ENCODE measurements around the gene PREB.

Gene PREB

GRCh38 chr2:27135478-27135955, 1.1 kb upstream of the PREB start:
- Histone ChIP-seq H3K27me3 (ENCODE audit: insufficient read depth, low read length) (no peaks in the 10 kb centered on the region), H3K27ac (ENCODE audit: low read depth, low read length) (no peak overlapping the region), H3K9ac (ENCODE audit: low read depth, low read length) (no peak overlapping the region), H3K4me3 (ENCODE audit: low read length) (no peak overlapping the region), H3K9me3 (ENCODE audit: insufficient read depth, low read depth, low read length) (no peaks in the 10 kb centered on the region), H3K4me1 (ENCODE audit: insufficient read depth, low read length) (peaks cover 5% of the 10 kb centered on the region; the same call in 1 of the 2 replicates), H3K36me3 (ENCODE audit: insufficient read depth, low read length) (peaks cover 26% of the 10 kb centered on the region)
- 94% methylated on average over 12 of the region's 12 CpGs for WGBS

DNA sequence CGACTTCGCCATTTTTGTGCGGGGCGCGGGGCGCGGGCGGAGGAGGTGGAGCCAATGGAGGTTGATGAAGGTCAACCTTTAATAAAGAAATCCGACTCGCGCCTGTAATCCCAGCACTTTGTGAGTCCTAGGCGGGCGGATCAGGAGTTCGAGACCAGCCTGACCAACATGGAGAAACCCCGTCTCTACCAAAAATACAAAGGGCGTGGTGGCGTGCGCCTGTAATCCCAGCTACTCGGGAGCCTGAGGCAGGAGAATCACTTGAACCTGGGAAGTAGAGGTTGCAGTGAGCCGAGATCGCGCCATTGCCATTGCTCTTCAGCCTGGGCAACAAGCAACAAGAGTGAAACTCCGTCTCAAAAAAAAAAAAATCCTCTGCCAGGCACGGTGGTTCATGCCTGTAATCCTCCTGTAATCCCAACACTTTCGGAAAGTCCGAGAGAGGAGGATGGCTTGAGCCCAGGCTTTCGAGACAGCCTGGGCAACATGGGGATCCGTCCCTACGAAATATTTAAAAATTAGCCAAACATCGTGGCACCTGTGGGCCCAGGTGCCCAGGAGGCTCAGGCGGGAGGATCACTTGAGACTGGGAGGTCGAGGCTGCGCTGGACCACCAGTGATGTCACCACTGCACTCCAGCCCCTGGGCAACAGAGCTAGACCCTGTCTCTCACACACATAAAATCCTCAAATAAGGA, 493 bp upstream of the PREB start:
- Histone ChIP-seq H3K9me3 (ENCODE audit: insufficient read depth, low read depth, low read length) (no peaks in the 10 kb centered on the region), H3K9ac (ENCODE audit: low read depth, low read length) (no peak overlapping the region), H3K4me3 (ENCODE audit: low read length) (peak overlapping the region; percentile 82), H3K27me3 (ENCODE audit: insufficient read depth, low read length) (no peaks in the 10 kb centered on the region), H3K27ac (ENCODE audit: low read depth, low read length) (no peak overlapping the region), H3K4me1 (ENCODE audit: insufficient read depth, low read length) (peaks cover 5% of the 10 kb centered on the region; the same call in 1 of the 2 replicates), H3K36me3 (ENCODE audit: insufficient read depth, low read length) (peaks cover 32% of the 10 kb centered on the region)
- WGBS = 54% methylated on average over 33 of the region's 33 CpGs

DNA sequence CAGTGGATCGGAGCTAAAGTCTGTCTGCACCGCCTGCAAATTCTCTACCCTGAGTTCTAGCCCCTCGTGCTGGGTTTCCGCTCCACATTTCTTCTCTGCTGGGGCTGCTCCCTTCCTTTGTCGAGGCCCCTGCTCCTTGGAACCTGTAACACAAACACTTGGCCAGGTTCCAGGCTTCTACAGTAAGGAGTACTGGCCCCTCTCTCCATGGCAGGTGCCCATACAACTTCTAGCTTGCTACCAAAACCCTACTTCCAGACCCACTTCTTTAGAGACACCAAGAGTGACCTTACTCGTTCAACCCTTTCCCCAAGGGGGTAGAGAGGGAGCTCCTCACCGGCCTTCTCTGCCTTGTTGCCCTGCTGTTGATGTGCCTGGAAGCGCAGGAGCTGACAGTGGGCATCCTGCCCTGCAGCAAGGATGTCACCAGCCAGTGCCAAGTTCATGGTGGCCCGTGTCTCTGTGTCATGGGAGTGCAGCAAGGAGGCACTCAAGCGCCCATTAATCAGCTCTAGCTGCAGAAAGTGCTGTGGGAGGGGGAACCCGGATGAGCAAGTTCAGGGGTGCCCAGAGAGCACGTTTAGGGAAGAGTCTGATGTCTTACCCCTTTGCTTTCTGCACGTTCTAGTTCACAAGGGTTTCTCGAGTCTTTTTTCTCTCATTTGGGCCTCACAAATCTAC, 1.1 kb downstream of the PREB start:
- 57% methylated on average over 14 of the region's 14 CpGs for WGBS
- Histone ChIP-seq H3K9me3 (ENCODE audit: insufficient read depth, low read depth, low read length) (no peaks in the 10 kb centered on the region), H3K36me3 (ENCODE audit: insufficient read depth, low read length) (peaks cover 32% of the 10 kb centered on the region), H3K27me3 (ENCODE audit: insufficient read depth, low read length) (no peaks in the 10 kb centered on the region), H3K4me3 (ENCODE audit: low read length) (peak overlapping the region; percentile 82), H3K4me1 (ENCODE audit: insufficient read depth, low read length) (peaks cover 5% of the 10 kb centered on the region; the same call in 1 of the 2 replicates), H3K9ac (ENCODE audit: low read depth, low read length) (peak overlapping the region; percentile 82; the same call in 1 of the 2 replicates), H3K27ac (ENCODE audit: low read depth, low read length) (no peak overlapping the region)

DNA sequence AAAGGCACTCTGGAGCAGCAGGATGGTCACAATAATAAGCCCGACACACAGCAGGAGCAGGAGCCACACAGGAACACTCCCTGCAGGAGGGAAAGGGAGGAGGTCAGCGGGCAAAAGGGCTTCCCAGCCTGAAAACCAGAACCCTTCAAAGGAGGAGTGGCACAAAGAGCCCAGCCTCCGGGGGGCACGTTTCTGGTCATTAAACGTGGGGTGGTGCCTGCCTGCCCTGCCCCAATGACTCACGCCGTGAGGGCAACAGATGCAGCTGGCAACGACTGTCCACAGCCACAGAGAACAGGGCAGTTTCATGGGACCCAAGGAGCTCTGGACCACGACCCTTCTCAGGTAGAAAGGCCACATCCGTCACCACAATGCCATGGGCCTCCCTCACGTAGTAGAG, 3.0 kb downstream of the PREB start:
- H3K9ac ChIP-seq (ENCODE audit: low read depth, low read length) = no peak overlapping the region
- H3K9me3 ChIP-seq (ENCODE audit: insufficient read depth, low read depth, low read length) = no peaks in the 10 kb centered on the region
- H3K4me1 ChIP-seq (ENCODE audit: insufficient read depth, low read length) = peaks cover 5% of the 10 kb centered on the region; the same call in 1 of the 2 replicates
- no peak overlapping the region for H3K27ac ChIP-seq (ENCODE audit: low read depth, low read length)
- whole genome bisulfite sequencing = 93% methylated on average over 11 of the region's 11 CpGs
- no peaks in the 10 kb centered on the region for H3K27me3 ChIP-seq (ENCODE audit: insufficient read depth, low read length)
- H3K36me3 ChIP-seq (ENCODE audit: insufficient read depth, low read length) = peaks cover 32% of the 10 kb centered on the region
- H3K4me3 ChIP-seq (ENCODE audit: low read length) = no peak overlapping the region

GRCh38 chr2:27130396-27130795, 4.0 kb downstream of the PREB start:
- Histone ChIP-seq H3K27me3 (ENCODE audit: insufficient read depth, low read length) (no peaks in the 10 kb centered on the region), H3K4me3 (ENCODE audit: low read length) (no peak overlapping the region), H3K36me3 (ENCODE audit: insufficient read depth, low read length) (peaks cover 32% of the 10 kb centered on the region), H3K9ac (ENCODE audit: low read depth, low read length) (no peak overlapping the region), H3K27ac (ENCODE audit: low read depth, low read length) (no peak overlapping the region), H3K4me1 (ENCODE audit: insufficient read depth, low read length) (peaks cover 5% of the 10 kb centered on the region; the same call in 1 of the 2 replicates), H3K9me3 (ENCODE audit: insufficient read depth, low read depth, low read length) (no peaks in the 10 kb centered on the region)
- WGBS = 94% methylated on average over 10 of the region's 10 CpGs

GRCh38 chr2:27128668-27129571, 5.5 kb downstream of the PREB start:
- H3K4me1 ChIP-seq (ENCODE audit: insufficient read depth, low read length) = peaks cover 5% of the 10 kb centered on the region; the same call in 1 of the 2 replicates
- H3K36me3 ChIP-seq (ENCODE audit: insufficient read depth, low read length) = peaks cover 32% of the 10 kb centered on the region
- 92% methylated on average over 10 of the region's 11 CpGs for WGBS
- H3K4me3 ChIP-seq (ENCODE audit: low read length) = no peak overlapping the region
- H3K9ac ChIP-seq (ENCODE audit: low read depth, low read length) = no peak overlapping the region
- no peaks in the 10 kb centered on the region for H3K9me3 ChIP-seq (ENCODE audit: insufficient read depth, low read depth, low read length)
- no peak overlapping the region for H3K27ac ChIP-seq (ENCODE audit: low read depth, low read length)
- H3K27me3 ChIP-seq (ENCODE audit: insufficient read depth, low read length) = peaks cover 7% of the 10 kb centered on the region

DNA sequence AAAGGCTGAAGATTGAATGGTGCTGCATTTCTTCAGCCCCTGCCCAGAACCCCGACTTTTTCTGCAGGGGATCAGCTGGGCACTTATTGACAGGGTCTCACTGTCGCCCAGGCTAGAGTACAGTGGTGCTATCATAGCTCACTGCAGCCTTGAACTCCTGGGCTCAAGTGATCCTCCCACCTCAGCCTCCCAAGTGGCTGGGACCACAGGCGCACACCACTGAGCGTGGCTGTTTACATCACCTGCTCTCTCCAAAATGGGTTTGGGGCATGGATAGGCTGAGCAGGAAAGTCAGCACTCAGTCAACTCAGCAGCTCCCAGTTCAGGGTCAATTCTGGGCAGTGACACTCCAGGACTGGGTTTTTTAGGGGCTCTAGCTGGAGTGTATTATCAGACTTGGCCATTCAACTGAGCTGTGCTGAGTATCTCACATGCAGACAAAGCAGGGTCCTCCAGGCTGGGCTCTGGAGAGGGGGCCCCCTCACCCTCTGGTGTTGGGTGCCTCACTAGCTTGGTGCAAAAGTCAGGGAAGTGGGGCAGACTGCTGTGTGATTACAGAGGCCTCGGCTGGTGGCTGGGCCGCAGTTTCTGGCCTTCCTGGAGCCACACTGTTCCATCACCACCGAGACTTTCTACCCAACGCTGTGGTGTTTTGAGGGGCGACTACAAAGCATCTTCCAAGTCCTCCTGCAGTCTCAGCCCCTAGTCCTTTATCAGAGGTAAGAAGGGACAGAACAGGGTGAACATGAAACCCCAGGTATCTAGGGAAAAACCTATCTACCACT, 6.4 kb downstream of the PREB start:
- Histone ChIP-seq H3K4me1 (ENCODE audit: insufficient read depth, low read length) (peaks cover 1% of the 10 kb centered on the region; the same call in 1 of the 2 replicates), H3K27me3 (ENCODE audit: insufficient read depth, low read length) (peaks cover 16% of the 10 kb centered on the region)

GRCh38 chr2:27126252-27126710, 8.2 kb downstream of the PREB start:
- Histone ChIP-seq H3K4me3 (ENCODE audit: low read length) (no peak overlapping the region), H3K36me3 (ENCODE audit: insufficient read depth, low read length) (peaks cover 14% of the 10 kb centered on the region), H3K9me3 (ENCODE audit: insufficient read depth, low read depth, low read length) (no peaks in the 10 kb centered on the region), H3K27me3 (ENCODE audit: insufficient read depth, low read length) (peaks cover 34% of the 10 kb centered on the region), H3K9ac (ENCODE audit: low read depth, low read length) (no peak overlapping the region), H3K4me1 (ENCODE audit: insufficient read depth, low read length) (no peaks in the 10 kb centered on the region), H3K27ac (ENCODE audit: low read depth, low read length) (no peak overlapping the region)
- 63% methylated on average over 5 of the region's 5 CpGs for WGBS

More for the DNA sequence above, 6.4 kb downstream of the PREB start:
- Histone ChIP-seq H3K4me3 (ENCODE audit: low read length) (no peak overlapping the region), H3K9me3 (ENCODE audit: insufficient read depth, low read depth, low read length) (no peaks in the 10 kb centered on the region), H3K27ac (ENCODE audit: low read depth, low read length) (no peak overlapping the region), H3K36me3 (ENCODE audit: insufficient read depth, low read length) (peaks cover 32% of the 10 kb centered on the region), H3K9ac (ENCODE audit: low read depth, low read length) (no peak overlapping the region)
- 91% methylated on average over 9 of the region's 9 CpGs for WGBS

DNA sequence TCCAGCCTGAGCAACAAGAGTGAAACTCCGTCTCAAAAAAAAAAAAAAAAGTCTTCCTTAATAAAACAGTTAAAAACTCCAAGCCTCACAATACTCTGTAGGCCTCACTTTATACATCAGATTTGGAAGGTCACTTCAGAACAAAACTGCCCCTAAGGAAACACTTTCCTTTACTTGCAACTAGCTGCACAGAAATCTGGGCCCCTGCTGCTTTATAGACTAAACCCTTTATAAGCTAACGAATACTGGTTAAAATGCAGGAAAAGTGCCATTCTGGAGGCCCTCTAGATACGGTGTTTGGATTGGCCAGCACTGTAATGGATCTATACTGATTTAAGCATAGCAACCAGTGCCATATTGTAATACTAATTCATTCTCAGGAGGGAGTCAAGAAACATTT, 9.3 kb downstream of the PREB start:
- Histone ChIP-seq H3K27ac (ENCODE audit: low read depth, low read length) (no peak overlapping the region), H3K27me3 (ENCODE audit: insufficient read depth, low read length) (peaks cover 46% of the 10 kb centered on the region), H3K36me3 (ENCODE audit: insufficient read depth, low read length) (peaks cover 2% of the 10 kb centered on the region; the same call in 1 of the 2 replicates), H3K4me3 (ENCODE audit: low read length) (no peak overlapping the region), H3K9ac (ENCODE audit: low read depth, low read length) (no peak overlapping the region), H3K4me1 (ENCODE audit: insufficient read depth, low read length) (no peaks in the 10 kb centered on the region), H3K9me3 (ENCODE audit: insufficient read depth, low read depth, low read length) (no peaks in the 10 kb centered on the region)
- 89% methylated on average over 3 of the region's 3 CpGs for WGBS

Data from HUES64 (cell line).